Vagina (tissue), 2 donors: ENCODE results near the gene SVBP. TPM values are rescaled to one million over a fixed set of nuclear protein-coding genes. Genes with fewer than 3 reads are reported as not detected.

Source experiments
- DNase-seq, 2 donors: peaks; one replicate each; pipeline ENCODE4 v3.0.0-alpha.2; 2017; ENCODE audit errors: extremely low spot score in 2 of 2
- H3K27ac ChIP-seq: fragments of 200-600 bp; sonication (generic); one replicate; pipeline ENCODE4 v1.5.1; 2019
- H3K27me3 ChIP-seq: fragments of 200-600 bp; sonication (generic); one replicate; pipeline ENCODE4 v1.5.1; 2019
- H3K36me3 ChIP-seq, 2 donors: fragments of 200-600 bp; sonication (generic); one replicate each; pipeline ENCODE4 v1.5.1; 2017 to 2019
- H3K4me1 ChIP-seq: fragments of 200-600 bp; sonication (generic); one replicate; pipeline ENCODE4 v1.5.1; 2019
- H3K4me3 ChIP-seq, 2 donors: fragments of 200-600 bp; sonication (generic); 1 replicate in 1 of 2; 2 replicates in 1 of 2; pipeline ENCODE4 v1.5.1; 2016 to 2019
- H3K9me3 ChIP-seq: fragments of 200-600 bp; sonication (generic); one replicate; pipeline ENCODE4 v1.5.1; 2019
- POLR2A ChIP-seq, 2 donors: fragments of 450-650 bp; IDR thresholded peaks; one replicate each; pipeline ENCODE4 v1.6.1; 2017; ENCODE audit warnings: antibody characterized with exemption in 2 of 2, mild to moderate bottlenecking in 2 of 2, moderate library complexity in 2 of 2
- POLR2AphosphoS5 ChIP-seq, 2 donors: sonication (generic); formaldehyde crosslinking; IDR thresholded peaks; one replicate each; pipeline ENCODE4 v1.9.0; 2017; ENCODE audit warnings: antibody characterized with exemption in 2 of 2, mild to moderate bottlenecking in 2 of 2, low read depth in 1 of 2; ENCODE audit not compliant: insufficient read depth in 1 of 2
- intact Hi-C: fragments of 100-400 bp; cut with DNase I; formaldehyde crosslinking; loops from one replicate; pipeline ENCODE4 v1.15.1; 2023
- total RNA-seq: library from RNA; depleted of rRNA; stranded (reverse); fragments of >200 nt; gene quantifications from one replicate; pipeline ENCODE4 v1.2.3, GENCODE V29; 2016
- TF ChIP-seq, protein P1 (sequence below), 3 experiments: fragments of 450-650 bp in 2 of 3; fragments of 200-600 bp in 1 of 3; sonication (generic) in 1 of 3; IDR thresholded peaks; one replicate each; pipeline ENCODE4 v1.5.1; 2017 to 2019; ENCODE audit warnings: antibody characterized with exemption in 3 of 3, mild to moderate bottlenecking in 2 of 3, moderate library complexity in 2 of 3

Gene SVBP
- total RNA-seq, 1 donor from 2014 or later, result 23.8 TPM

- Histone ChIP-seq H3K4me3 (no peak overlapping the region), H3K9me3 (no peaks in the 10 kb centered on the region), H3K4me1 (peaks cover 40% of the 10 kb centered on the region), H3K27ac (no peak overlapping the region), H3K27me3 (no peaks in the 10 kb centered on the region), H3K36me3 (peaks cover 0 to 28% of the 10 kb centered on the region in 2 donors)
- TF ChIP-seq, protein P1, sequence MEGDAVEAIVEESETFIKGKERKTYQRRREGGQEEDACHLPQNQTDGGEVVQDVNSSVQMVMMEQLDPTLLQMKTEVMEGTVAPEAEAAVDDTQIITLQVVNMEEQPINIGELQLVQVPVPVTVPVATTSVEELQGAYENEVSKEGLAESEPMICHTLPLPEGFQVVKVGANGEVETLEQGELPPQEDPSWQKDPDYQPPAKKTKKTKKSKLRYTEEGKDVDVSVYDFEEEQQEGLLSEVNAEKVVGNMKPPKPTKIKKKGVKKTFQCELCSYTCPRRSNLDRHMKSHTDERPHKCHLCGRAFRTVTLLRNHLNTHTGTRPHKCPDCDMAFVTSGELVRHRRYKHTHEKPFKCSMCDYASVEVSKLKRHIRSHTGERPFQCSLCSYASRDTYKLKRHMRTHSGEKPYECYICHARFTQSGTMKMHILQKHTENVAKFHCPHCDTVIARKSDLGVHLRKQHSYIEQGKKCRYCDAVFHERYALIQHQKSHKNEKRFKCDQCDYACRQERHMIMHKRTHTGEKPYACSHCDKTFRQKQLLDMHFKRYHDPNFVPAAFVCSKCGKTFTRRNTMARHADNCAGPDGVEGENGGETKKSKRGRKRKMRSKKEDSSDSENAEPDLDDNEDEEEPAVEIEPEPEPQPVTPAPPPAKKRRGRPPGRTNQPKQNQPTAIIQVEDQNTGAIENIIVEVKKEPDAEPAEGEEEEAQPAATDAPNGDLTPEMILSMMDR (IDR thresholded peaks at IDR 0.05), result no peak
- no peak for TF ChIP-seq POLR2AphosphoS5 (IDR thresholded peaks at IDR 0.05; ENCODE audit: insufficient read depth in 1 of 2, low read depth in 1 of 2)
- TF ChIP-seq POLR2A (IDR thresholded peaks at IDR 0.05), result no peak
- intact Hi-C loops, result no loop called here
- DNase-seq, result no peak
Observed at GRCh38 chr1:42848823-42849537, 31.8 kb upstream of the SVBP start.

- Histone ChIP-seq H3K4me3 (no peak overlapping the region), H3K36me3 (peaks cover 0 to 28% of the 10 kb centered on the region in 2 donors), H3K27ac (no peak overlapping the region), H3K4me1 (peaks cover 32% of the 10 kb centered on the region), H3K9me3 (no peaks in the 10 kb centered on the region), H3K27me3 (no peaks in the 10 kb centered on the region)
- no peak for TF ChIP-seq POLR2A (IDR thresholded peaks at IDR 0.05)
- TF ChIP-seq POLR2AphosphoS5 (IDR thresholded peaks at IDR 0.05; ENCODE audit: insufficient read depth in 1 of 2, low read depth in 1 of 2), result no peak
- TF ChIP-seq, protein P1 (IDR thresholded peaks at IDR 0.05), result no peak
- no peak for DNase-seq
- intact Hi-C loops, result no loop called here
Observed at GRCh38 chr1:42847721-42848460, 30.7 kb upstream of the SVBP start.

- Histone ChIP-seq H3K4me3 (peak overlapping the region; percentile 79 to 98), H3K27me3 (no peaks in the 10 kb centered on the region), H3K4me1 (peaks cover 25% of the 10 kb centered on the region), H3K9me3 (no peaks in the 10 kb centered on the region), H3K36me3 (peaks cover 0 to 24% of the 10 kb centered on the region in 2 donors), H3K27ac (peak overlapping the region; percentile 90)
- TF ChIP-seq POLR2AphosphoS5 (IDR thresholded peaks at IDR 0.05; ENCODE audit: insufficient read depth in 1 of 2, low read depth in 1 of 2) (no peak), POLR2A (IDR thresholded peaks at IDR 0.05) (no peak)
- TF ChIP-seq, protein P1 (IDR thresholded peaks at IDR 0.05), result no peak
- intact Hi-C loops, result no loop called here
- DNase-seq, result no peak
Observed at GRCh38 chr1:42847111-42847595, 30.0 kb upstream of the SVBP start.

DNA sequence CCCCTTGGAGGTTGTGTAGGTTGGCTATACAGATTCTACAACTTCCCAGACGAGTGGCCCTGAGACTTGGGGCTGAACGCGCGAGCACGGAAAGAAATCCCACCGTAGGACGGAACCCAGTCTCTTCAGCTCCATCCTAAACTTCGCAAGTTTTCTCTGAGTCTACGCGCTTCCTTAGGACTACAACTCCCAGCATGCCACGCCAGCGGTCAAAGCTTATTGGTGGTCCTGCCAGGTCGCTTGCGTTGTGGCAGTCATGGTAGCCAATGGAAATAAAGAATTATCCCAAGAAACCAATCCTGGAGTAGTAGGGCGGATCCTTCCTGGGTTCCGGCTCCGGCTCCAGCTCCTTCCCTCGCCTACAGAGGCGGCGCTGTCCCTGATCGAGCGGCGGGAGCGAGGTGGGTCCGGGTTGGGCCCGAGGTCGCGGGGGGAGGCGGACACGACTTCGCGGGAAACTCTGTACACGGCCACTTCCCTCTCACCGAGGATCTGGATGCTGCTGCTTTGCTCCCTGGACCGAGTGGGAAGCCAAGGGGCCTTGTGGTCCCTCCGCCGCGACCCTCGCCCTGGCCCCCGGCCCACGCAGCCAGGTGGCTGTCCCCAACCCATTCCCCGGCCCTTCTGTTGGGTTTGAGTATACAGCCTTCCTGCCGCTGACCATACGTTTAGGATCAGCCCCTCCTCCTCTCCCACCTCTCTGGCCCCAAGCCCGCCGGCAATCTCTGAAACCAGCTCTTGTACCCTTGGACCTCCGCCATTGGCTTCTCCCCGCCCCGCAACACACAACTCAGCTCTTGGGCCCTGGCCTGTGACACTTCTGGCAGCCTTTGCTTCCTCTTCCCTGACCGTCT is 29.3 kb upstream of the SVBP start, which contains the start of gene ZNF691:
TSS of gene ZNF691 (plus strand) at position 357 of the 854 bp plus-strand sequence. CDS start 3,046 bp downstream, outside the sequence.
- H3K27ac ChIP-seq, result peak within 1 kb of the TSS; percentile 90
- TF ChIP-seq POLR2AphosphoS5 (IDR thresholded peaks at IDR 0.05; ENCODE audit: insufficient read depth in 1 of 2, low read depth in 1 of 2), result peak; percentile 95 to 98
- TF ChIP-seq, protein P1 (IDR thresholded peaks at IDR 0.05), result peak in 1 of 3 experiments; percentile 8
- peak in 1 of 2 donors; percentile 23 for TF ChIP-seq POLR2A (IDR thresholded peaks at IDR 0.05)
- intact Hi-C loops, result no loop called here
- peak within 1 kb of the TSS; percentile 79 to 98 for H3K4me3 ChIP-seq
- peaks cover 25% of the 10 kb centered on the region for H3K4me1 ChIP-seq
- peaks cover 0 to 17% of the 10 kb centered on the region in 2 donors for H3K36me3 ChIP-seq
- H3K9me3 ChIP-seq, result no peaks in the 10 kb centered on the region
- no peaks in the 10 kb centered on the region for H3K27me3 ChIP-seq
- peak in 1 of 2 donors; percentile 99 for DNase-seq
